CD4-positive, alpha-beta T cell (primary cell): ENCODE results near the gene DENND6B. TPM values are rescaled to one million over a fixed set of nuclear protein-coding genes. Genes with fewer than 3 reads are reported as not detected.

Experiments
- ATAC-seq: fragments of 200-7000 bp; cut with Tn5 transposase; one replicate; pipeline ENCODE4 v1.10.0; 2022; ENCODE audit warnings: mild to moderate bottlenecking; ENCODE audit not compliant: poor library complexity
- CTCF ChIA-PET: fragments of 350-600 bp; sonication (Branson Sonifier 250); formaldehyde crosslinking; loops from one replicate; lab custom pipeline; 2021; ENCODE audit warnings: antibody characterized with exemption, inconsistent platforms; lab: Charles Lee
- POLR2A ChIA-PET: fragments of 350-600 bp; sonication (Branson Sonifier 250); formaldehyde crosslinking; loops from one replicate; lab custom pipeline; 2021; ENCODE audit warnings: antibody characterized with exemption, inconsistent platforms; lab: Charles Lee
- DNase-seq, 14 experiments: peaks; one replicate each; pipeline ENCODE4 v3.0.0-alpha.2; 2013 to 2020; ENCODE audit warnings: mixed read lengths in 2 of 14
- H3K27ac ChIP-seq, 2 donors: one replicate each; pipeline versions ENCODE4 v1.5.1 to v1.7.0; 2013; ENCODE audit warnings: low read length in 2 of 2, low read depth in 1 of 2, mild to moderate bottlenecking in 1 of 2
- H3K27me3 ChIP-seq, 2 experiments: 1 replicate in 1 of 2; 2 replicates in 1 of 2; pipeline versions ENCODE4 v1.6.1 to v1.7.0; 2013; ENCODE audit warnings: low read length in 2 of 2, control low read depth in 1 of 2, mild to moderate bottlenecking in 1 of 2, moderate library complexity in 1 of 2; ENCODE audit not compliant: insufficient read depth in 2 of 2, control insufficient read depth in 1 of 2
- H3K36me3 ChIP-seq: one replicate; pipeline ENCODE4 v1.6.1; 2013; ENCODE audit warnings: low read length, control low read depth; ENCODE audit not compliant: insufficient read depth
- H3K4me1 ChIP-seq: one replicate; pipeline ENCODE4 v1.6.1; 2013; ENCODE audit warnings: low read length, control low read depth; ENCODE audit not compliant: insufficient read depth
- H3K4me3 ChIP-seq: one replicate; pipeline ENCODE4 v1.5.1; 2013; ENCODE audit warnings: mild to moderate bottlenecking, low read length, moderate library complexity
- H3K9me3 ChIP-seq, 2 experiments: 1 replicate in 1 of 2; 2 replicates in 1 of 2; pipeline versions ENCODE4 v1.6.1 to v1.7.0; 2013; ENCODE audit warnings: low read length in 2 of 2, mild to moderate bottlenecking in 2 of 2, control low read depth in 1 of 2, moderate library complexity in 1 of 2; ENCODE audit not compliant: control insufficient read depth in 1 of 2, insufficient read depth in 1 of 2
- H3K27ac Mint-ChIP-seq: one replicate; pipeline ENCODE4 v1.8.0; 2020; ENCODE audit warnings: mixed read lengths
- H3K27me3 Mint-ChIP-seq: one replicate; pipeline ENCODE4 v1.8.0; 2021; ENCODE audit warnings: mixed read lengths
- H3K36me3 Mint-ChIP-seq: one replicate; pipeline ENCODE4 v1.8.0; 2021; ENCODE audit warnings: low read depth, mixed read lengths
- H3K4me1 Mint-ChIP-seq: one replicate; pipeline ENCODE4 v1.8.0; 2021; ENCODE audit warnings: low read depth, mixed read lengths
- H3K4me3 Mint-ChIP-seq: one replicate; pipeline ENCODE4 v1.8.0; 2020; ENCODE audit warnings: mild to moderate bottlenecking, mixed read lengths
- H3K9me3 Mint-ChIP-seq: one replicate; pipeline ENCODE4 v1.8.0; 2020; ENCODE audit warnings: mixed read lengths
- CTCF ChIP-seq: fragments of 200-600 bp; IDR thresholded peaks from one replicate; pipeline ENCODE4 v1.8.0; 2022; ENCODE audit warnings: antibody characterized with exemption, mild to moderate bottlenecking
- intact Hi-C, 2 experiments: fragments of 100-400 bp; cut with DNase I in 1 of 2; cut with micrococcal nuclease in 1 of 2; formaldehyde crosslinking; loops; one replicate each; pipeline versions ENCODE4 v1.15.1 to v1.9.0; 2023 to 2025; cut with DNase I, micrococcal nuclease
- total RNA-seq, 174 experiments: library from RNA in 2 of 174; stranded (reverse) in 2 of 174; gene quantifications; one replicate each; pipeline ENCODE4 v1.2.3 and lab custom pipeline; 2021 to 2026

The DENND6B gene
- total RNA-seq, 2 experiments from 2014 or later, result 1.8 to 1.9 TPM

- POLR2A ChIA-PET, result no interaction called here
- intact Hi-C loops, result no loop called here
These were observed 15.8 kb downstream of the DENND6B start for GRCh38 chr22:50310949-50311444.

GRCh38 chr22:50310031-50310722 is 16.6 kb downstream of the DENND6B start:
- Mint-ChIP-seq H3K27me3 (peaks cover 12% of the 10 kb centered on the region), H3K27ac (no peak overlapping the region), H3K36me3 (no peaks in the 10 kb centered on the region), H3K4me1 (peaks cover 12% of the 10 kb centered on the region), H3K9me3 (no peaks in the 10 kb centered on the region), H3K4me3 (peak overlapping the region; percentile 38)
- POLR2A ChIA-PET, result no interaction called here
- H3K27me3 ChIP-seq, result peaks cover 15 to 28% of the 10 kb centered on the region in 2 experiments
- CTCF ChIA-PET, result no interaction called here
- ATAC-seq (no peak), DNase-seq (no peak)
- intact Hi-C loops, result no loop called here
- no peak overlapping the region for H3K27ac ChIP-seq
- peaks cover 38% of the 10 kb centered on the region for H3K4me1 ChIP-seq
- H3K36me3 ChIP-seq, result peaks cover 2% of the 10 kb centered on the region
- TF ChIP-seq CTCF, result no peak
- peaks cover 0 to 10% of the 10 kb centered on the region in 2 experiments for H3K9me3 ChIP-seq
- H3K4me3 ChIP-seq, result no peak overlapping the region

More at GRCh38 chr22:50310949-50311444, 15.8 kb downstream of the DENND6B start:
- H3K9me3 Mint-ChIP-seq, result no peaks in the 10 kb centered on the region
- H3K4me1 Mint-ChIP-seq, result peaks cover 16% of the 10 kb centered on the region
- peaks cover 38% of the 10 kb centered on the region for H3K4me1 ChIP-seq
- H3K4me3 Mint-ChIP-seq, result no peak overlapping the region
- DNase-seq (no peak), ATAC-seq (no peak)
- H3K36me3 Mint-ChIP-seq, result no peaks in the 10 kb centered on the region
- no peak for TF ChIP-seq CTCF
- H3K27ac Mint-ChIP-seq, result no peak overlapping the region
- H3K4me3 ChIP-seq, result no peak overlapping the region
- H3K27ac ChIP-seq, result no peak overlapping the region
- peaks cover 0 to 3% of the 10 kb centered on the region in 2 experiments for H3K9me3 ChIP-seq
- peaks cover 9% of the 10 kb centered on the region for H3K27me3 Mint-ChIP-seq
- peaks cover 2% of the 10 kb centered on the region for H3K36me3 ChIP-seq
- CTCF ChIA-PET, result no interaction called here
- peaks cover 8 to 20% of the 10 kb centered on the region in 2 experiments for H3K27me3 ChIP-seq

DNA sequence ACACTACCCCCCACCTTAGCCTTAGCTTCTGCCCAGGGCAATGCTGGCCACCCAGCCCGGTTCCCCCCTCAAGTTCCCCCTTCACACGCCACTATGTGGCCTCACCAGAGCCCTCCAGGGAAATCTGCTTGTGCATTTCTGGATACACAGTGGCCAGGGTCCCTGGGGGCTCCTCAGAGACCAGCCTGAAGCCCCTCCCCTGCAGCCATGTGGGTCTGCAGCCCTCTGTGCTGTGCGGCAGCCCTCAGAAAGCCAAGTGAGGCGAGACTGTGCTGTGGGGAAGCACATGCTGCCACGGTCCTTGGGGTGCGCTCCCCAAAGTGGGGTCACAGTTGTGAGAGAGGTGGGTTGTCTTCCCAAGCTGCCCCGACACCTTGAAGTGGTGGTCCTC is 17.2 kb downstream of the DENND6B start:
- intact Hi-C loops, result no loop called here
- Histone ChIP-seq H3K9me3 (peaks cover 0 to 14% of the 10 kb centered on the region in 2 experiments), H3K27me3 (peaks cover 19 to 28% of the 10 kb centered on the region in 2 experiments), H3K4me1 (peaks cover 33% of the 10 kb centered on the region), H3K36me3 (peaks cover 2% of the 10 kb centered on the region), H3K27ac (no peak overlapping the region), H3K4me3 (no peak overlapping the region)
- DNase-seq (no peak), ATAC-seq (no peak)
- ChIA-PET POLR2A (no interaction called here), CTCF (no interaction called here)
- TF ChIP-seq CTCF, result no peak
- Mint-ChIP-seq H3K9me3 (no peaks in the 10 kb centered on the region), H3K27me3 (peaks cover 12% of the 10 kb centered on the region), H3K4me1 (peaks cover 10% of the 10 kb centered on the region), H3K27ac (no peak overlapping the region), H3K4me3 (no peak overlapping the region), H3K36me3 (no peaks in the 10 kb centered on the region)
